Ovary (tissue), 10 donors: ENCODE measurements around the gene USP14. TPM values are rescaled to one million over a fixed set of nuclear protein-coding genes. Genes with fewer than 3 reads are reported as not detected.
"Not testable (repeated sequence)": the region's sequence is repeated elsewhere in the genome, so short reads cannot be mapped to it uniquely, and the experiment has no call there.

Experiments used
- DNase-seq, 5 donors: peaks; one replicate each; pipeline ENCODE4 v3.0.0-alpha.2; 2019 to 2020
- H3K27ac ChIP-seq, 2 donors: fragments of 200-600 bp; one replicate each; pipeline versions ENCODE4 v1.5.1 to v1.8.0; 2019 to 2022
- H3K27me3 ChIP-seq: fragments of 200-600 bp; one replicate; pipeline ENCODE4 v1.8.0; 2022
- H3K36me3 ChIP-seq: fragments of 200-600 bp; sonication (generic); one replicate; pipeline ENCODE4 v1.5.1; 2019
- H3K4me1 ChIP-seq: one replicate; pipeline ENCODE4 v1.8.1; 2013; ENCODE audit warnings: mild to moderate bottlenecking, moderate library complexity; ENCODE audit not compliant: insufficient read depth
- H3K4me3 ChIP-seq: fragments of 200-600 bp; sonication (generic); one replicate; pipeline ENCODE4 v1.5.1; 2017
- H3K9me3 ChIP-seq, 2 donors: fragments of 200-600 bp in 1 of 2; sonication (generic) in 1 of 2; one replicate each; pipeline versions ENCODE4 v1.5.1 to v1.8.1; 2013 to 2019; ENCODE audit warnings: mild to moderate bottlenecking in 1 of 2, moderate library complexity in 1 of 2
- CTCF ChIP-seq, 3 donors: fragments of 450-650 bp in 2 of 3; fragments of 200-600 bp in 1 of 3; IDR thresholded peaks; one replicate each; pipeline versions ENCODE4 v1.5.1 to v1.8.0; 2016 to 2022; ENCODE audit warnings: antibody characterized with exemption in 3 of 3, mild to moderate bottlenecking in 1 of 3
- EP300 ChIP-seq: sonication (generic); formaldehyde crosslinking; IDR thresholded peaks from one replicate; pipeline ENCODE4 v1.6.1; 2017; ENCODE audit warnings: antibody characterized with exemption
- POLR2A ChIP-seq: fragments of 450-650 bp; IDR thresholded peaks from one replicate; pipeline ENCODE4 v1.6.1; 2017; ENCODE audit warnings: antibody characterized with exemption, mild to moderate bottlenecking, moderate library complexity
- WGBS, 3 donors: extraction: QIAGEN DNeasy Blood & Tissue Kit in 1 of 3; methylation state at CpG; one replicate each; pipeline versions ENCODE4 v1.1.5 to v1.1.7; 2013 to 2017; 5-methylcytosine and 5-hydroxymethylcytosine counted together
- intact Hi-C, 4 donors: fragments of 100-400 bp; cut with DNase I; formaldehyde crosslinking; loops; one replicate each; pipeline versions ENCODE4 v1.11.0 to v1.15.1; 2022 to 2023
- long read RNA-seq, 3 donors: library from polyadenylated mRNA in 2 of 3; unstranded in 2 of 3; transcript quantifications; one replicate each; pipeline ENCODE4 v2.0.0 and lab custom pipeline, GENCODE V29; 2021 to 2026
- polyA plus RNA-seq, 2 donors: library from polyadenylated mRNA; stranded (reverse); fragments of 200-250 nt in 1 of 2; fragments of 350-450 nt in 1 of 2; fragmentation: Illumina TruSeq in 1 of 2; extraction: RNeasy Lipid Tissue Mini Kit (QIAGEN cat#74804) in 1 of 2; gene quantifications; one replicate each; pipeline ENCODE4 v1.2.3, GENCODE V29; 2013 to 2014
- total RNA-seq, 7 donors: library from RNA; depleted of rRNA in 2 of 7; stranded (reverse); fragments of >200 nt in 2 of 7; fragmentation: NEBNext Ultra II Directional in 3 of 7; extraction: Animal tissue kit (Norgen Biotek cat#: 25700) in 3 of 7; gene quantifications; one replicate each; pipeline versions ENCODE4 v1.1.0 to v1.2.4, GENCODE V29; 2016 to 2023
- donor health status: DM: no; HTN: no; CAD: no; lungs with moderate emphysema.
- donor health status: DM: no; HTN: no; CAD: no.
- donor health status: Bipolar disorder and iron deficiency.
- donor health status: DM: yes; HTN: yes; CAD: no.
- donor health status: DM: no; HTN: no; CAD: no.
- donor health status: DM: yes; HTN: yes; CAD: no.

USP14 gene
- 10 to 100 TPM; 20.1 to 47.4 (median 40.1) TPM for total RNA-seq
- 10 to 100 TPM; 14.4 to 52.1 TPM for polyA plus RNA-seq
- long read RNA-seq, donor 1, full-length matches to known transcripts, result 91 of 105 reads
- long read RNA-seq, donor 1, partial matches to known transcripts, result 9 of 105 reads
- long read RNA-seq, donor 1, other reads (novel, unspliced or antisense), result 5 of 105 reads
- long read RNA-seq, donor 2, full-length matches to known transcripts, result 18 of 18 reads
- long read RNA-seq, donor 2, partial matches to known transcripts, result 0 of 18 reads
- long read RNA-seq, donor 2, other reads (novel, unspliced or antisense), result 0 of 18 reads
- long read RNA-seq, donor 3, full-length matches to known transcripts, result 62 of 68 reads
- long read RNA-seq, donor 3, partial matches to known transcripts, result 1 of 68 reads
- long read RNA-seq, donor 3, other reads (novel, unspliced or antisense), result 5 of 68 reads

GRCh38 chr18:158128-159036, at the start of gene USP14:
Gene USP14, plus strand, starts transcription at chr18:158557. Its CDS starts 142 bp downstream, at chr18:158699.
- DNase-seq, result peak; percentile 95 to 97 (median 97)
- no peak for TF ChIP-seq EP300
- peak; percentile 67 for TF ChIP-seq POLR2A
- 0 to 2% (median 1%) methylated on average over 55 to 89 of the region's 89 CpGs for WGBS, 3 donors
- no peaks in the 10 kb centered on the region for H3K27me3 ChIP-seq
- intact Hi-C loops, result no loop called here
- no peaks in the 10 kb centered on the region for H3K9me3 ChIP-seq
- peak within 1 kb of the TSS; percentile 91 for H3K4me3 ChIP-seq
- peaks cover 6% of the 10 kb centered on the region for H3K4me1 ChIP-seq
- peak within 1 kb of the TSS; percentile 85 to 87 for H3K27ac ChIP-seq
- H3K36me3 ChIP-seq, result no peaks in the 10 kb centered on the region

GRCh38 chr18:108665-109063, 49.7 kb upstream of the USP14 start:
- intact Hi-C loops, H3K4me3 ChIP-seq, H3K9me3 ChIP-seq, H3K27ac ChIP-seq, DNase-seq, H3K4me1 ChIP-seq, H3K36me3 ChIP-seq, H3K27me3 ChIP-seq: not testable (repeated sequence)
- WGBS, 3 donors, result 30 to 36% methylated on average over 3 of the region's 3 CpGs; no CpG with 5 or more reads in 1 of the 3 donors

- H3K36me3 ChIP-seq, H3K4me3 ChIP-seq, intact Hi-C loops, H3K27me3 ChIP-seq, H3K4me1 ChIP-seq, H3K27ac ChIP-seq, H3K9me3 ChIP-seq: not testable (repeated sequence)
- 31 to 39% (median 32%) methylated on average over 7 of the region's 7 CpGs for WGBS, 3 donors
- peak in 1 of 5 donors; percentile 41 for DNase-seq
Observed at GRCh38 chr18:109130-109921, 49.0 kb upstream of the USP14 start.

GRCh38 chr18:109922-110261, 48.5 kb upstream of the USP14 start:
- 47 to 59% (median 51%) methylated on average over 5 of the region's 5 CpGs for WGBS, 3 donors

GRCh38 chr18:110351-111201, 47.8 kb upstream of the USP14 start:
- H3K27ac ChIP-seq, DNase-seq, H3K4me3 ChIP-seq, H3K27me3 ChIP-seq, intact Hi-C loops, H3K9me3 ChIP-seq, H3K4me1 ChIP-seq, H3K36me3 ChIP-seq: not testable (repeated sequence)
- WGBS, 3 donors, result 45 to 53% (median 52%) methylated on average over 4 of the region's 4 CpGs

More at GRCh38 chr18:109922-110261, 48.5 kb upstream of the USP14 start:
- H3K27me3 ChIP-seq, H3K9me3 ChIP-seq, H3K4me1 ChIP-seq, H3K27ac ChIP-seq, DNase-seq, H3K36me3 ChIP-seq, intact Hi-C loops, H3K4me3 ChIP-seq: not testable (repeated sequence)

GRCh38 chr18:111306-112014, 46.9 kb upstream of the USP14 start:
- no peaks in the 10 kb centered on the region for H3K27me3 ChIP-seq
- DNase-seq, result peak; percentile 53 to 83 (median 79)
- peak overlapping the region; percentile 24 for H3K4me3 ChIP-seq
- H3K4me1 ChIP-seq, result no peaks in the 10 kb centered on the region
- intact Hi-C loops, result no loop called here
- no peaks in the 10 kb centered on the region for H3K9me3 ChIP-seq
- no peaks in the 10 kb centered on the region for H3K36me3 ChIP-seq
- H3K27ac ChIP-seq, result peak overlapping the region; percentile 34 to 43
- 18 to 29% (median 18%) methylated on average over 34 to 42 of the region's 42 CpGs for WGBS, 3 donors
- TF ChIP-seq CTCF (IDR thresholded peaks at IDR 0.05), result no peak
- TF ChIP-seq EP300, result no peak
- no peak for TF ChIP-seq POLR2A

GRCh38 chr18:112015-112733, 46.2 kb upstream of the USP14 start:
- 31 to 42% (median 37%) methylated on average over 27 to 42 of the region's 43 CpGs for WGBS, 3 donors
- intact Hi-C loops, H3K4me1 ChIP-seq, H3K27me3 ChIP-seq, H3K36me3 ChIP-seq, H3K9me3 ChIP-seq: not testable (repeated sequence)
- Histone ChIP-seq H3K27ac (peak overlapping the region; percentile 34 to 43), H3K4me3 (peak overlapping the region; percentile 24)
- peak in 4 of 5 donors; percentile 41 to 61 (median 50) for DNase-seq

GRCh38 chr18:120539-121260, 37.7 kb upstream of the USP14 start:
- H3K36me3 ChIP-seq, H3K4me3 ChIP-seq, H3K9me3 ChIP-seq, intact Hi-C loops, H3K27ac ChIP-seq, H3K27me3 ChIP-seq, H3K4me1 ChIP-seq, DNase-seq: not testable (repeated sequence)
- 23 to 51% (median 41%) methylated on average over 7 of the region's 7 CpGs for WGBS, 3 donors
